GM23338 (cell line): ENCODE data around the gene CES5A. TPM values are rescaled to one million over a fixed set of nuclear protein-coding genes. Genes with fewer than 3 reads are reported as not detected.

Experiments
- ATAC-seq: fragments of 200-7000 bp; cut with Tn5 transposase; 3 replicates; pipeline ENCODE4 v1.9.1; 2020
- DNase-seq: peaks from one replicate; pipeline ENCODE4 v3.0.0-alpha.2; 2015; ENCODE audit warnings: low spot score
- H2AFZ ChIP-seq: fragments of 200-600 bp; sonication (generic); 2 replicates; pipeline ENCODE4 v1.8.0; 2016; ENCODE audit warnings: antibody characterized with exemption, mild to moderate bottlenecking, moderate library complexity
- H3F3A ChIP-seq: fragments of 200-600 bp; sonication (generic); replicated peaks from 2 replicates; pipeline ENCODE4 v1.8.0; 2017; ENCODE audit warnings: antibody characterized with exemption, mixed run types, low read depth
- H3K27ac ChIP-seq: fragments of 200-600 bp; sonication (generic); 2 replicates; pipeline ENCODE4 v1.6.1; 2016; ENCODE audit warnings: low read depth
- H3K27me3 ChIP-seq: fragments of 200-600 bp; sonication (generic); 2 replicates; pipeline ENCODE4 v1.8.0; 2016; ENCODE audit warnings: mild to moderate bottlenecking, mixed run types, moderate library complexity; ENCODE audit not compliant: insufficient read depth
- H3K36me3 ChIP-seq: fragments of 200-600 bp; sonication (generic); 2 replicates; pipeline ENCODE4 v1.8.0; 2016; ENCODE audit warnings: mild to moderate bottlenecking; ENCODE audit not compliant: insufficient read depth
- H3K4me1 ChIP-seq: fragments of 200-600 bp; sonication (generic); 2 replicates; pipeline ENCODE4 v1.8.0; 2016; ENCODE audit warnings: mild to moderate bottlenecking, moderate library complexity; ENCODE audit not compliant: insufficient read depth
- H3K4me2 ChIP-seq: fragments of 200-600 bp; sonication (generic); 2 replicates; pipeline ENCODE4 v1.7.1; 2017; ENCODE audit warnings: mixed run types
- H3K4me3 ChIP-seq: fragments of 200-600 bp; sonication (generic); 2 replicates; pipeline ENCODE4 v1.6.1; 2016; ENCODE audit warnings: mixed run types
- H3K79me2 ChIP-seq: fragments of 200-600 bp; sonication (generic); replicated peaks from 2 replicates; pipeline ENCODE4 v1.8.0; 2017; ENCODE audit warnings: mild to moderate bottlenecking; ENCODE audit not compliant: insufficient read depth
- H3K9me2 ChIP-seq: fragments of 200-600 bp; sonication (generic); 2 replicates; pipeline ENCODE4 v1.8.0; 2017; ENCODE audit not compliant: insufficient read depth
- H4K20me1 ChIP-seq: fragments of 200-600 bp; sonication (generic); replicated peaks from 2 replicates; pipeline ENCODE4 v1.8.0; 2017; ENCODE audit warnings: mild to moderate bottlenecking; ENCODE audit not compliant: insufficient read depth
- H3K27ac Mint-ChIP-seq: 2 replicates; pipeline ENCODE4 v1.8.0; 2020; ENCODE audit warnings: inconsistent platforms, mild to moderate bottlenecking, moderate library complexity, mixed read lengths
- H3K27me3 Mint-ChIP-seq: 3 replicates; pipeline ENCODE4 v1.8.0; 2022; ENCODE audit warnings: low read depth, mild to moderate bottlenecking, moderate library complexity, mixed read lengths, inconsistent platforms; ENCODE audit not compliant: insufficient read depth, poor library complexity
- H3K36me3 Mint-ChIP-seq: 3 replicates; pipeline ENCODE4 v1.8.0; 2021; ENCODE audit warnings: low read depth, mild to moderate bottlenecking, inconsistent platforms, moderate library complexity, mixed read lengths
- H3K4me1 Mint-ChIP-seq: 3 replicates; pipeline ENCODE4 v1.8.0; 2020; ENCODE audit warnings: mild to moderate bottlenecking, inconsistent platforms, mixed read lengths
- H3K4me3 Mint-ChIP-seq: 3 replicates; pipeline ENCODE4 v1.8.0; 2021; ENCODE audit warnings: moderate library complexity, mild to moderate bottlenecking, inconsistent platforms, mixed read lengths
- H3K9me3 Mint-ChIP-seq: 3 replicates; pipeline ENCODE4 v1.8.0; 2020; ENCODE audit warnings: moderate library complexity, mild to moderate bottlenecking, inconsistent platforms, mixed read lengths
- CREB1 ChIP-seq: fragments of 250-450 bp; sonication (Bioruptor Pico); IDR thresholded peaks from 2 replicates; pipeline ENCODE4 v1.5.0; 2020; ENCODE audit warnings: low read depth, mild to moderate bottlenecking, moderate library complexity
- EZH2 ChIP-seq: fragments of 200-600 bp; sonication (generic); IDR thresholded peaks from one replicate; pipeline ENCODE4 v1.8.0; 2017; ENCODE audit warnings: antibody characterized with exemption, mild to moderate bottlenecking, low read depth; ENCODE audit not compliant: unreplicated experiment
- JUNB ChIP-seq: IDR thresholded peaks from one replicate; pipeline ENCODE4 v1.6.1; 2016; ENCODE audit warnings: antibody characterized with exemption; ENCODE audit not compliant: unreplicated experiment
- NANOG ChIP-seq: IDR thresholded peaks from 2 replicates; pipeline ENCODE4 v1.6.1; 2016; ENCODE audit warnings: antibody characterized with exemption, borderline replicate concordance
- POLR2AphosphoS5 ChIP-seq: IDR thresholded peaks from 2 replicates; pipeline ENCODE4 v1.6.1; 2016; ENCODE audit warnings: antibody characterized with exemption, low read depth
- STAT1 ChIP-seq: IDR thresholded peaks from one replicate; pipeline ENCODE4 v1.6.1; 2016; ENCODE audit warnings: antibody characterized with exemption; ENCODE audit not compliant: unreplicated experiment
- ZNF114 ChIP-seq: fragments of 250-450 bp; sonication (Bioruptor Pico); IDR thresholded peaks from 2 replicates; pipeline ENCODE4 v1.5.0; 2020; ENCODE audit warnings: mild to moderate bottlenecking, moderate library complexity
- ZNF331 ChIP-seq: fragments of 250-450 bp; sonication (Bioruptor Pico); IDR thresholded peaks from 2 replicates; pipeline ENCODE4 v1.5.0; 2020; ENCODE audit warnings: low read depth, mild to moderate bottlenecking, moderate library complexity
- polyA plus RNA-seq: library from polyadenylated mRNA; unstranded; fragments of >200 nt; fragmentation: Nextera tagmentation; extraction: Ambion mirVana; gene quantifications from 2 replicates; pipeline ENCODE4 v1.2.1, GENCODE V29; 2016
- total RNA-seq: library from RNA; depleted of rRNA; stranded (reverse); fragments of >200 nt; shearing (Covaris generic); gene quantifications from 2 replicates; pipeline ENCODE4 v1.2.3, GENCODE V29; 2014
- TF ChIP-seq, protein P1 (sequence below), 2 experiments: fragments of 200-600 bp in 1 of 2; sonication (generic) in 1 of 2; conservative IDR thresholded peaks; 2 replicates each; pipeline versions ENCODE4 v1.5.1 to v1.6.1; 2016 to 2017; ENCODE audit warnings: antibody characterized with exemption in 2 of 2, low read depth in 2 of 2, mild to moderate bottlenecking in 2 of 2, moderate library complexity in 1 of 2
- TF ChIP-seq, protein P2 (sequence below): IDR thresholded peaks from 2 replicates; pipeline ENCODE4 v1.6.1; 2016; ENCODE audit warnings: antibody characterized with exemption
- TF ChIP-seq, protein P3 (sequence below): fragments of 250-450 bp; sonication (Bioruptor Pico); IDR thresholded peaks from 2 replicates; pipeline ENCODE4 v1.5.0; 2020; ENCODE audit warnings: mild to moderate bottlenecking, moderate library complexity

Gene CES5A
- total and polyA plus RNA-seq, 2 experiments from 2014 or later, result not detected

DNA sequence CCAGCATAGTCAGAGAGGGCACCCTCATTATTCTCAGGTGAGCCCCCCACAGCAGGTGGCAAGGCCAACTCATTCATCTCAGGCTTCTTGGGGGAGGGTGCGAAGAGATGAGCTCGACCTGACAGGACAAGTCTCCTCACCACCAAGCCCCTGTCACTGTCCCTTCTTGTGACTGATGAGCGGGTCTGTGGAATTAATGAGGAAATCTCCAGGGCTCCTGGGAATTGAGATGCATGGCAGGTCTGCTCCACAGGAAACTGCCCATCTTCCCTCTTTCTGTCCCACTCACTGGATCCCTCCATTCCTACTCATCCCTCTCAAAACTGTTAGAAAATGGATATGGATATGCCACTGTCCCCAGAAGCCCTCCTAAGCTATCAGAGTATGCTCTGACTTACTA is 32.5 kb upstream of the CES5A start:
- Histone ChIP-seq H3F3A (no peaks in the 10 kb centered on the region), H3K4me3 (no peak overlapping the region), H3K27me3 (no peaks in the 10 kb centered on the region), H3K9me2 (no peaks in the 10 kb centered on the region), H2AFZ (no peak overlapping the region), H4K20me1 (no peaks in the 10 kb centered on the region), H3K4me1 (no peaks in the 10 kb centered on the region), H3K79me2 (no peaks in the 10 kb centered on the region), H3K36me3 (no peaks in the 10 kb centered on the region), H3K4me2 (no peak overlapping the region), H3K27ac (no peak overlapping the region)
- Mint-ChIP-seq H3K27me3 (peaks cover 10% of the 10 kb centered on the region), H3K27ac (no peak overlapping the region), H3K4me1 (peaks cover 7% of the 10 kb centered on the region; the same call in 2 of the 3 replicates), H3K36me3 (peaks cover 3% of the 10 kb centered on the region; the same call in 2 of the 3 replicates), H3K9me3 (peaks cover 15% of the 10 kb centered on the region), H3K4me3 (no peak overlapping the region)
- ATAC-seq, result no peak
- no peak for DNase-seq
- no peak for TF ChIP-seq POLR2AphosphoS5
- no peak for TF ChIP-seq JUNB
- TF ChIP-seq, protein P1, sequence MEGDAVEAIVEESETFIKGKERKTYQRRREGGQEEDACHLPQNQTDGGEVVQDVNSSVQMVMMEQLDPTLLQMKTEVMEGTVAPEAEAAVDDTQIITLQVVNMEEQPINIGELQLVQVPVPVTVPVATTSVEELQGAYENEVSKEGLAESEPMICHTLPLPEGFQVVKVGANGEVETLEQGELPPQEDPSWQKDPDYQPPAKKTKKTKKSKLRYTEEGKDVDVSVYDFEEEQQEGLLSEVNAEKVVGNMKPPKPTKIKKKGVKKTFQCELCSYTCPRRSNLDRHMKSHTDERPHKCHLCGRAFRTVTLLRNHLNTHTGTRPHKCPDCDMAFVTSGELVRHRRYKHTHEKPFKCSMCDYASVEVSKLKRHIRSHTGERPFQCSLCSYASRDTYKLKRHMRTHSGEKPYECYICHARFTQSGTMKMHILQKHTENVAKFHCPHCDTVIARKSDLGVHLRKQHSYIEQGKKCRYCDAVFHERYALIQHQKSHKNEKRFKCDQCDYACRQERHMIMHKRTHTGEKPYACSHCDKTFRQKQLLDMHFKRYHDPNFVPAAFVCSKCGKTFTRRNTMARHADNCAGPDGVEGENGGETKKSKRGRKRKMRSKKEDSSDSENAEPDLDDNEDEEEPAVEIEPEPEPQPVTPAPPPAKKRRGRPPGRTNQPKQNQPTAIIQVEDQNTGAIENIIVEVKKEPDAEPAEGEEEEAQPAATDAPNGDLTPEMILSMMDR (conservative IDR thresholded peaks at IDR 0.05; ENCODE audit: low read depth in 2 of 2), result no peak
- TF ChIP-seq, protein P2, sequence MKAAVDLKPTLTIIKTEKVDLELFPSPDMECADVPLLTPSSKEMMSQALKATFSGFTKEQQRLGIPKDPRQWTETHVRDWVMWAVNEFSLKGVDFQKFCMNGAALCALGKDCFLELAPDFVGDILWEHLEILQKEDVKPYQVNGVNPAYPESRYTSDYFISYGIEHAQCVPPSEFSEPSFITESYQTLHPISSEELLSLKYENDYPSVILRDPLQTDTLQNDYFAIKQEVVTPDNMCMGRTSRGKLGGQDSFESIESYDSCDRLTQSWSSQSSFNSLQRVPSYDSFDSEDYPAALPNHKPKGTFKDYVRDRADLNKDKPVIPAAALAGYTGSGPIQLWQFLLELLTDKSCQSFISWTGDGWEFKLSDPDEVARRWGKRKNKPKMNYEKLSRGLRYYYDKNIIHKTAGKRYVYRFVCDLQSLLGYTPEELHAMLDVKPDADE, result no peak
- TF ChIP-seq CREB1 (CRISPR knock-in tag), result no peak
- TF ChIP-seq NANOG, result no peak
- no peak for TF ChIP-seq ZNF331 (CRISPR knock-in tag)
- TF ChIP-seq EZH2, result no peak
- TF ChIP-seq, protein P3, sequence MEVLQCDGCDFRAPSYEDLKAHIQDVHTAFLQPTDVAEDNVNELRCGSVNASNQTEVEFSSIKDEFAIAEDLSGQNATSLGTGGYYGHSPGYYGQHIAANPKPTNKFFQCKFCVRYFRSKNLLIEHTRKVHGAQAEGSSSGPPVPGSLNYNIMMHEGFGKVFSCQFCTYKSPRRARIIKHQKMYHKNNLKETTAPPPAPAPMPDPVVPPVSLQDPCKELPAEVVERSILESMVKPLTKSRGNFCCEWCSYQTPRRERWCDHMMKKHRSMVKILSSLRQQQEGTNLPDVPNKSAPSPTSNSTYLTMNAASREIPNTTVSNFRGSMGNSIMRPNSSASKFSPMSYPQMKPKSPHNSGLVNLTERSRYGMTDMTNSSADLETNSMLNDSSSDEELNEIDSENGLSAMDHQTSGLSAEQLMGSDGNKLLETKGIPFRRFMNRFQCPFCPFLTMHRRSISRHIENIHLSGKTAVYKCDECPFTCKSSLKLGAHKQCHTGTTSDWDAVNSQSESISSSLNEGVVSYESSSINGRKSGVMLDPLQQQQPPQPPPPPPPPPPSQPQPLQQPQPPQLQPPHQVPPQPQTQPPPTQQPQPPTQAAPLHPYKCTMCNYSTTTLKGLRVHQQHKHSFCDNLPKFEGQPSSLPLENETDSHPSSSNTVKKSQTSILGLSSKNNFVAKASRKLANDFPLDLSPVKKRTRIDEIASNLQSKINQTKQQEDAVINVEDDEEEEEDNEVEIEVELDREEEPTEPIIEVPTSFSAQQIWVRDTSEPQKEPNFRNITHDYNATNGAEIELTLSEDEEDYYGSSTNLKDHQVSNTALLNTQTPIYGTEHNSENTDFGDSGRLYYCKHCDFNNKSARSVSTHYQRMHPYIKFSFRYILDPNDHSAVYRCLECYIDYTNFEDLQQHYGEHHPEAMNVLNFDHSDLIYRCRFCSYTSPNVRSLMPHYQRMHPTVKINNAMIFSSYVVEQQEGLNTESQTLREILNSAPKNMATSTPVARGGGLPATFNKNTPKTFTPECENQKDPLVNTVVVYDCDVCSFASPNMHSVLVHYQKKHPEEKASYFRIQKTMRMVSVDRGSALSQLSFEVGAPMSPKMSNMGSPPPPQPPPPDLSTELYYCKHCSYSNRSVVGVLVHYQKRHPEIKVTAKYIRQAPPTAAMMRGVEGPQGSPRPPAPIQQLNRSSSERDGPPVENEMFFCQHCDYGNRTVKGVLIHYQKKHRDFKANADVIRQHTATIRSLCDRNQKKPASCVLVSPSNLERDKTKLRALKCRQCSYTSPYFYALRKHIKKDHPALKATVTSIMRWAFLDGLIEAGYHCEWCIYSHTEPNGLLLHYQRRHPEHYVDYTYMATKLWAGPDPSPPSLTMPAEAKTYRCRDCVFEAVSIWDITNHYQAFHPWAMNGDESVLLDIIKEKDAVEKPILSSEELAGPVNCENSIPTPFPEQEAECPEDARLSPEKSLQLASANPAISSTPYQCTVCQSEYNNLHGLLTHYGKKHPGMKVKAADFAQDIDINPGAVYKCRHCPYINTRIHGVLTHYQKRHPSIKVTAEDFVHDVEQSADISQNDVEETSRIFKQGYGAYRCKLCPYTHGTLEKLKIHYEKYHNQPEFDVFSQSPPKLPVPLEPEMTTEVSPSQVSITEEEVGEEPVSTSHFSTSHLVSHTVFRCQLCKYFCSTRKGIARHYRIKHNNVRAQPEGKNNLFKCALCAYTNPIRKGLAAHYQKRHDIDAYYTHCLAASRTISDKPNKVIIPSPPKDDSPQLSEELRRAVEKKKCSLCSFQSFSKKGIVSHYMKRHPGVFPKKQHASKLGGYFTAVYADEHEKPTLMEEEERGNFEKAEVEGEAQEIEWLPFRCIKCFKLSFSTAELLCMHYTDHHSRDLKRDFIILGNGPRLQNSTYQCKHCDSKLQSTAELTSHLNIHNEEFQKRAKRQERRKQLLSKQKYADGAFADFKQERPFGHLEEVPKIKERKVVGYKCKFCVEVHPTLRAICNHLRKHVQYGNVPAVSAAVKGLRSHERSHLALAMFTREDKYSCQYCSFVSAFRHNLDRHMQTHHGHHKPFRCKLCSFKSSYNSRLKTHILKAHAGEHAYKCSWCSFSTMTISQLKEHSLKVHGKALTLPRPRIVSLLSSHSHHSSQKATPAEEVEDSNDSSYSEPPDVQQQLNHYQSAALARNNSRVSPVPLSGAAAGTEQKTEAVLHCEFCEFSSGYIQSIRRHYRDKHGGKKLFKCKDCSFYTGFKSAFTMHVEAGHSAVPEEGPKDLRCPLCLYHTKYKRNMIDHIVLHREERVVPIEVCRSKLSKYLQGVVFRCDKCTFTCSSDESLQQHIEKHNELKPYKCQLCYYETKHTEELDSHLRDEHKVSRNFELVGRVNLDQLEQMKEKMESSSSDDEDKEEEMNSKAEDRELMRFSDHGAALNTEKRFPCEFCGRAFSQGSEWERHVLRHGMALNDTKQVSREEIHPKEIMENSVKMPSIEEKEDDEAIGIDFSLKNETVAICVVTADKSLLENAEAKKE (CRISPR knock-in tag), result no peak
- no peak for TF ChIP-seq STAT1
- no peak for TF ChIP-seq ZNF114 (CRISPR knock-in tag)
